DOHH2 (cell line): ENCODE measurements around the gene GRIA3.

Source experiments
- H3F3A ChIP-seq: fragments of 200-600 bp; sonication (generic), shearing (Covaris generic); 2 replicates; pipeline ENCODE4 v1.6.0; 2016; ENCODE audit warnings: antibody characterized with exemption, mild to moderate bottlenecking; ENCODE audit not compliant: control insufficient read depth, insufficient read depth
- H3K27ac ChIP-seq: fragments of 200-600 bp; sonication (generic); 2 replicates; pipeline ENCODE4 v1.5.1; 2014; ENCODE audit warnings: low read depth, mild to moderate bottlenecking, low read length, moderate library complexity
- H3K27me3 ChIP-seq: fragments of 200-600 bp; sonication (generic); 2 replicates; pipeline ENCODE4 v1.6.1; 2014; ENCODE audit warnings: mild to moderate bottlenecking, low read length, mixed read lengths; ENCODE audit not compliant: control insufficient read depth
- H3K36me3 ChIP-seq: fragments of 200-600 bp; sonication (generic); 2 replicates; pipeline ENCODE4 v1.6.1; 2014; ENCODE audit warnings: mild to moderate bottlenecking, low read length, moderate library complexity, mixed read lengths; ENCODE audit not compliant: control insufficient read depth
- H3K4me1 ChIP-seq: fragments of 200-600 bp; sonication (generic); 2 replicates; pipeline ENCODE4 v1.6.1; 2014; ENCODE audit warnings: mild to moderate bottlenecking, low read length, mixed read lengths; ENCODE audit not compliant: control insufficient read depth
- H3K4me2 ChIP-seq: fragments of 200-600 bp; sonication (generic); 2 replicates; pipeline ENCODE4 v1.6.0; 2014; ENCODE audit warnings: mild to moderate bottlenecking, low read length, moderate library complexity
- H3K4me3 ChIP-seq: fragments of 200-600 bp; sonication (generic); 2 replicates; pipeline ENCODE4 v1.5.1; 2014; ENCODE audit warnings: mild to moderate bottlenecking, low read length, mixed read lengths
- H3K79me2 ChIP-seq: fragments of 200-600 bp; sonication (generic); 2 replicates; pipeline ENCODE4 v1.6.1; 2014; ENCODE audit warnings: mild to moderate bottlenecking, low read length, mixed read lengths; ENCODE audit not compliant: control insufficient read depth
- H3K9me2 ChIP-seq: fragments of 200-600 bp; sonication (generic); replicated peaks from 2 replicates; pipeline ENCODE4 v1.6.1; 2014; ENCODE audit warnings: mild to moderate bottlenecking, low read length, mixed read lengths; ENCODE audit not compliant: control insufficient read depth
- H3K9me3 ChIP-seq: fragments of 200-600 bp; sonication (generic); 2 replicates; pipeline ENCODE4 v1.6.1; 2014; ENCODE audit warnings: antibody characterized with exemption, low read length, mixed read lengths; ENCODE audit not compliant: control insufficient read depth, insufficient read depth
- H4K20me1 ChIP-seq: fragments of 200-600 bp; sonication (generic); 2 replicates; pipeline ENCODE4 v1.6.0; 2014; ENCODE audit warnings: low read depth, mild to moderate bottlenecking, antibody characterized with exemption, low read length, moderate library complexity; ENCODE audit not compliant: control insufficient read depth, insufficient read depth
- CTCF ChIP-seq: fragments of 200-600 bp; sonication (generic); IDR thresholded peaks from one replicate; pipeline ENCODE4 v1.5.1; 2014; ENCODE audit warnings: antibody characterized with exemption, mild to moderate bottlenecking, low read depth, low read length; ENCODE audit not compliant: poor library complexity, severe bottlenecking
- EZH2phosphoT487 ChIP-seq: fragments of 200-600 bp; sonication (generic); IDR thresholded peaks from 2 replicates; pipeline ENCODE4 v1.6.1; 2017; ENCODE audit warnings: borderline replicate concordance, mild to moderate bottlenecking, antibody characterized with exemption, low read length, moderate library complexity, mixed read lengths

Gene GRIA3

GRCh38 chrX:123422875-123423274 is 238.8 kb downstream of the GRIA3 start:
- Histone ChIP-seq H3K4me3 (no peak overlapping the region), H3K27me3 (0 out of 2 replicates have a peak, but pooled peaks cover 5% of the 10 kb centered on the region), H3K9me2 (no peaks in the 10 kb centered on the region), H3K4me1 (no peaks in the 10 kb centered on the region), H3K79me2 (no peaks in the 10 kb centered on the region), H3K4me2 (no peak overlapping the region), H3K9me3 (no peaks in the 10 kb centered on the region), H3K36me3 (no peaks in the 10 kb centered on the region), H3F3A (no peaks in the 10 kb centered on the region), H4K20me1 (no peaks in the 10 kb centered on the region), H3K27ac (no peak overlapping the region)
- peak; percentile 45 for TF ChIP-seq CTCF
- no peak for TF ChIP-seq EZH2phosphoT487

DNA sequence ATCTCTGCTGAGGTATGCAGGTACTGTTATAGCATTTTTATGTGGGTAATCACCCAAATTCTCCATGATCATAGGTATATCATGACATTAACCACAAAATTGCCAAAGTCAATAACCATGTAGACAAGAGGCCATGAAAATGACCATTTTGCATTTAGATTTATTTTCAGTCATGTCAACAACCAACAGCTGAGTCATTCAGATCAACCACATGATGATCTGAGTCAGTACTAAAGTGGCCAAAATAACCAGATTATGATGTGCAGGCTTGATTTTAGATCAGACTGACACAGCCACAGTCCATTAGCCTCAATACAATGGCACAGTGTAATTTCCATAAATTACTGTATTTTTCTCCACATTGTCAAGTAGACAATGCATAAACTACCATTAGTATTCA is 240.5 kb downstream of the GRIA3 start:
- Histone ChIP-seq H3K4me2 (no peak overlapping the region), H3K9me3 (no peaks in the 10 kb centered on the region), H4K20me1 (no peaks in the 10 kb centered on the region), H3K4me1 (no peaks in the 10 kb centered on the region), H3K4me3 (no peak overlapping the region), H3K79me2 (no peaks in the 10 kb centered on the region), H3K27me3 (0 out of 2 replicates have a peak, but pooled peaks cover 5% of the 10 kb centered on the region), H3F3A (no peaks in the 10 kb centered on the region), H3K36me3 (no peaks in the 10 kb centered on the region), H3K27ac (no peak overlapping the region), H3K9me2 (no peaks in the 10 kb centered on the region)
- no peak for TF ChIP-seq CTCF
- no peak for TF ChIP-seq EZH2phosphoT487

DNA sequence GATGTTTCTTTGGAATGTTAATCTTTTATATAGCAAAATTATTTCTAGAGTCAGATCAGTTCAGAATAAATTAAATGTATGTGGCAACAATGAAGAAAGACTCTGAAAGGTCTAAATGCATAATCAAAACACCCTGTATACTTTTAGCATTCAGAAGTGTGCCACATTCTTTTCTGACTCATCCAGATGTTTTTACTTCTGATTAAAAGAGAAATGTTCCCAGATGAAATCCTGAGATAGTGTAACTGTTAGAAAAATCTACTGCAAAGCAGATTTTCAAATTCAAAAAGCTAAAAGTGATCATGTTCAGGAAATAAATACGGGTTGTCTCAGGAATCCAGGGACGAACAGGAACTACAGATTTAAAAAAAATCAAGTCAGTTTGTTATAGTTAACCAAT is 241.4 kb downstream of the GRIA3 start:
- no peaks in the 10 kb centered on the region for H4K20me1 ChIP-seq
- H3K9me3 ChIP-seq = no peaks in the 10 kb centered on the region
- no peaks in the 10 kb centered on the region for H3K9me2 ChIP-seq
- no peak overlapping the region for H3K4me2 ChIP-seq
- no peaks in the 10 kb centered on the region for H3K79me2 ChIP-seq
- 0 out of 2 replicates have a peak, but pooled peaks cover 5% of the 10 kb centered on the region for H3K27me3 ChIP-seq
- H3K27ac ChIP-seq = no peak overlapping the region
- H3K4me3 ChIP-seq = no peak overlapping the region
- TF ChIP-seq CTCF (no peak), EZH2phosphoT487 (no peak)
- no peaks in the 10 kb centered on the region for H3K4me1 ChIP-seq
- no peaks in the 10 kb centered on the region for H3K36me3 ChIP-seq
- no peaks in the 10 kb centered on the region for H3F3A ChIP-seq

DNA sequence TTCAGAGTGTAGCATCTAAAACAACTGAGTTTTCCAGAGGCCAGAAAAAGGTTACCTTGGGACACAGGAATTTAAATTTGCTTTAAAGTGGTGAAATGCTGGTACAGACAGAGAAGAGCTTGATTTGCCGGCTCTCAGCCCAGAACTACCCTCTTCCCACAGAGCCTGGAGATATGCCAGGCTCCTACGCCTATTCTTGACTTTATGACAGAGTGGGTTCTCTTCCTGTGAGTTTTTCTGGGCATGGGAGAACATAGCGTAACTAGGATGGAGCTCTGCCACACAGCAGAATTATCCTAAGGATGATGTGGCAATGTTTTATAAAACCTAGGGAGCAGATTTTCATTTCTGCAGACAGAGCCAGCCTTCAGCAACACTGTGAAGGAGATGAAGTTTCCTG is 241.8 kb downstream of the GRIA3 start:
- TF ChIP-seq CTCF (no peak), EZH2phosphoT487 (no peak)

More for the DNA sequence above, 241.8 kb downstream of the GRIA3 start:
- Histone ChIP-seq H3K4me1 (no peaks in the 10 kb centered on the region), H3K4me3 (no peak overlapping the region), H3K79me2 (no peaks in the 10 kb centered on the region), H3K36me3 (no peaks in the 10 kb centered on the region), H3F3A (no peaks in the 10 kb centered on the region), H3K27me3 (0 out of 2 replicates have a peak, but pooled peaks cover 5% of the 10 kb centered on the region), H3K9me2 (no peaks in the 10 kb centered on the region), H3K27ac (no peak overlapping the region), H3K9me3 (no peaks in the 10 kb centered on the region), H4K20me1 (no peaks in the 10 kb centered on the region), H3K4me2 (no peak overlapping the region)
